SK-N-SH (cell line): ENCODE results near the gene NAIP.
"Not testable (repeated sequence)": the region's sequence is repeated elsewhere in the genome, so short reads cannot be mapped to it uniquely, and the experiment has no call there.

Experiments
- CTCF ChIP-seq: fragments of 200-600 bp; sonication (generic); IDR thresholded peaks from 2 replicates; pipeline ENCODE4 v1.6.1; 2017; ENCODE audit warnings: antibody characterized with exemption, mild to moderate bottlenecking, moderate library complexity
- GATA2 ChIP-seq: sonication (generic); formaldehyde crosslinking; IDR thresholded peaks from 2 replicates; pipeline ENCODE4 v1.5.0; 2020; ENCODE audit warnings: mild to moderate bottlenecking, missing genetic modification reagents
- MEF2A ChIP-seq: IDR thresholded peaks from 2 replicates; pipeline ENCODE4 v1.4.0; 2012; ENCODE audit warnings: low read depth, borderline replicate concordance
- POLR2AphosphoS5 ChIP-seq: IDR thresholded peaks from 2 replicates; pipeline ENCODE4 v1.6.1; 2012; ENCODE audit warnings: low read depth, low read length
- RCOR1 ChIP-seq: fragments of 150-350 bp; IDR thresholded peaks from 2 replicates; pipeline ENCODE4 v1.6.1; 2017; ENCODE audit warnings: antibody characterized with exemption, low read length
- YY1 ChIP-seq: IDR thresholded peaks from 2 replicates; pipeline ENCODE4 v1.4.0; 2012; ENCODE audit warnings: low read depth, mild to moderate bottlenecking
- TF ChIP-seq, protein P1 (sequence below): IDR thresholded peaks from 2 replicates; pipeline ENCODE4 v1.4.0; 2012; ENCODE audit warnings: low read depth

GRCh38 chr5:70967220-70967619, 57.9 kb downstream of the NAIP start:
- not testable (repeated sequence) for TF ChIP-seq CTCF; RCOR1; YY1; MEF2A; POLR2AphosphoS5; GATA2 (CRISPR knock-in tag)
- TF ChIP-seq, protein P1, sequence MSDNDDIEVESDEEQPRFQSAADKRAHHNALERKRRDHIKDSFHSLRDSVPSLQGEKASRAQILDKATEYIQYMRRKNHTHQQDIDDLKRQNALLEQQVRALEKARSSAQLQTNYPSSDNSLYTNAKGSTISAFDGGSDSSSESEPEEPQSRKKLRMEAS = not testable (repeated sequence)
